ENCODE measurements around the gene AHCYL2.

Gene AHCYL2

GRCh38 chr7:129390314-129390713, 165.5 kb downstream of the AHCYL2 start:
- no peak overlapping the region for H3K4me3 ChIP-seq (ENCODE audit: control insufficient read depth, low read depth, low read length)
- TF ChIP-seq, protein P1, sequence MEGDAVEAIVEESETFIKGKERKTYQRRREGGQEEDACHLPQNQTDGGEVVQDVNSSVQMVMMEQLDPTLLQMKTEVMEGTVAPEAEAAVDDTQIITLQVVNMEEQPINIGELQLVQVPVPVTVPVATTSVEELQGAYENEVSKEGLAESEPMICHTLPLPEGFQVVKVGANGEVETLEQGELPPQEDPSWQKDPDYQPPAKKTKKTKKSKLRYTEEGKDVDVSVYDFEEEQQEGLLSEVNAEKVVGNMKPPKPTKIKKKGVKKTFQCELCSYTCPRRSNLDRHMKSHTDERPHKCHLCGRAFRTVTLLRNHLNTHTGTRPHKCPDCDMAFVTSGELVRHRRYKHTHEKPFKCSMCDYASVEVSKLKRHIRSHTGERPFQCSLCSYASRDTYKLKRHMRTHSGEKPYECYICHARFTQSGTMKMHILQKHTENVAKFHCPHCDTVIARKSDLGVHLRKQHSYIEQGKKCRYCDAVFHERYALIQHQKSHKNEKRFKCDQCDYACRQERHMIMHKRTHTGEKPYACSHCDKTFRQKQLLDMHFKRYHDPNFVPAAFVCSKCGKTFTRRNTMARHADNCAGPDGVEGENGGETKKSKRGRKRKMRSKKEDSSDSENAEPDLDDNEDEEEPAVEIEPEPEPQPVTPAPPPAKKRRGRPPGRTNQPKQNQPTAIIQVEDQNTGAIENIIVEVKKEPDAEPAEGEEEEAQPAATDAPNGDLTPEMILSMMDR (IDR thresholded peaks at IDR 0.05; ENCODE audit: control insufficient read depth, insufficient read depth, low read depth, low read length, missing control alignments) = no peak
- no peak for DNase-seq (ENCODE audit: low read depth)

- H3K4me3 ChIP-seq (ENCODE audit: control insufficient read depth, low read depth, low read length) = no peak overlapping the region
- TF ChIP-seq, protein P1 (IDR thresholded peaks at IDR 0.05; ENCODE audit: control insufficient read depth, insufficient read depth, low read depth, low read length, missing control alignments) = no peak
- no peak for DNase-seq (ENCODE audit: low read depth)
These were observed 166.8 kb downstream of the AHCYL2 start for GRCh38 chr7:129391546-129392171.

GRCh38 chr7:129393255-129393654, 168.4 kb downstream of the AHCYL2 start:
- H3K4me3 ChIP-seq (ENCODE audit: control insufficient read depth, low read depth, low read length) = no peak overlapping the region
- TF ChIP-seq, protein P1 (IDR thresholded peaks at IDR 0.05; ENCODE audit: control insufficient read depth, insufficient read depth, low read depth, low read length, missing control alignments) = no peak
- no peak for DNase-seq (ENCODE audit: low read depth)

DNA sequence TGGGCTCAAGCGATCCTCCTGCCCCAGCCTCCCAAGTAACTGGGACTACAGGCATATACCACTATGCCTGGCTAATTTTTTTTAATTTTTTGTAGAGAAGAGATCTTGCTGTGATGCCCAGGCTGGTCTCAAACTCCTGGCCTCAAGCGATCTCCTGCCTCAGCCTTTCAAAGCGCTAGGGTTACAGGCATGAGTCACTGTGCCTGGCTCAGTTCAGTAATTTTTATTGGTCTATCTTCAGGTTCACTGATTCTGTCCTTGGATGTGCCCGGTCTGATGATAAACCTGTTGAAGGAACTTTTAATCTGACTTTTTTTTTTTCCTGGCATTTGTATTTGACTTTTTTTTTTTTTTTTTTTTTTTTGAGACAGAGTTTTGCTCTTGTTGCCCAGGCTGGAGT, 169.3 kb downstream of the AHCYL2 start:
- TF ChIP-seq, protein P1 (IDR thresholded peaks at IDR 0.05; ENCODE audit: control insufficient read depth, insufficient read depth, low read depth, low read length, missing control alignments) = no peak
- DNase-seq (ENCODE audit: low read depth) = no peak

DNA sequence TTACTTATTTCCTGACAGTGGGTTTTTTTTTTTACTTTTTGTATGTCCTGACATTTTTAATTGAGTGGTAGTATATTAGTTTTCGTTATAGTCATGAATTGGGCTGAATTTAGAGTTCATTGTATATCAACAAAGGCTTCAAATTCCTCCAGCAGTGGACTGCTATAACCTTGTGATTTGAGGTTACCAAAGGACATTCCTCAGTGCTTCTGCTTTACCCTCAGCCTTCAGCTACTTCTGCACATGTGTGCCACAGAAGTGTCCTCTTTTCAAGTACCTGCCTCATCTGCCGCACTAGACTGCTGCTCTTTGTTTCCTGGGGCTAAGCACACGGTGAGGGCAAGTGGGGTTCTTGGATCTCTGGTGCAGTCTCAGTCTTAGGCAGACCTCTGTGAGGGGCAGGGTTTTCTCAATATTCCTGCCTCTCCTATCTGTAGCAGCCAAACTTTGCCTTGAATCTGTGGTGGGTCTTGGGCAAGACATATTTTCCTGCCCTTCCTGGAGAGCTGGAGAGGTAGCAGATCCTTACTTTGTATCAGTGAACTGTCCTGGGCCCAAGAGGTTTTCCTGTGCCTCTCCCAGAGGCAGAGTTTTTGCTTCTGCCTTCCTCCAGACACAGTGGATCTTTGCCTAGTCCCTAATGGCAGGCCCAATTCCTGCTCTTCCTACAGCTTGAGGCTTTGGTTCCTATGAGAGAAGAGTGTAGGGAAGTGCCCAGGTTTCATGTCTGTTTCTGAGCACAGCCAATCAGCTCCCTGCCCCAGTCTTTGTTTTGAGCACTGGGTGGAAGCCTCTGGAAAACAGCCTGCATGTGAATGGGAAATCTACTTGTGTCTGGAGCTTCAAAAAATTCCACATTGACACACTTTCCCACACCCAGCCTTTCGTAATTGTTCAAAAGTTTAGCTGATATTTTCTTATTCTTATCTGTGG, 170.4 kb downstream of the AHCYL2 start:
- no peak for DNase-seq (ENCODE audit: low read depth)
- H3K4me3 ChIP-seq (ENCODE audit: control insufficient read depth, low read depth, low read length) = no peak overlapping the region
- TF ChIP-seq, protein P1 (IDR thresholded peaks at IDR 0.05; ENCODE audit: control insufficient read depth, insufficient read depth, low read depth, low read length, missing control alignments) = no peak

More for the DNA sequence above, 169.3 kb downstream of the AHCYL2 start:
- no peak overlapping the region for H3K4me3 ChIP-seq (ENCODE audit: control insufficient read depth, low read depth, low read length)

DNA sequence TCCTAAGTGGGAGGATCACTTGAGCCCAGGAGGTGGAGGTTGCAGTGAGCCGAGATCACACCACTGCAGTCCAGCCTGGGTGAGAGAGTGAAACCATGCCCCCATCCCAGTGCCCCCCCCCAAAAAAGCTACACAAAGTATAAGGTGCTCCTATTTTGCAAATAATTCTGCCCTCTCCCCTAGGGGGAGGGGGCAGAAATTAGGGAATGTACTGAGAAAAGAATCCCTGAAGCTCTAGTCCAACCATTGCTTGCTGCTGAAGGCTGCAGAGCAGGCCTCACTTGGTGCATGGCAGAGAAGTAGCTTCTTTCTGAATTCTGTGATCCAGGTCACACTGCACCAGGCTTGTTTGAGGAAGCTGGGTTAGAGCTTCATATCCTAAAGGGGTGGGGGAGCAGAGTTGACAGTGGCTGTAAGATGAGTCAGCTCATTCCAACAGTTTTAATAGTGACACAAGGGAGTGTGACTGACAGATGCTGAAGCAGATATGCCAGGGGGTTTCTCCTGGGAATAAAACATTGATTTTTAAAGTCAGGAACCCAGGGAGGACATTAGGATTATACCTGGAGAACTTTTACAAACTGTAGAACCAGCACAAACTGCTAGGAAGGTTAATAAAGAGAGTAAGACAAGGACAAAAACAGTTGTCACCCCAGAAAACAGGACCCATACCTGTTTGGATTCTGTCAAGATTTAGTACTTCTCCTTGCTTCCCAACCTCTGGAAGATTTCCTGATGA, 176.6 kb downstream of the AHCYL2 start:
- H3K4me3 ChIP-seq (ENCODE audit: control insufficient read depth, low read depth, low read length) = no peak overlapping the region
- TF ChIP-seq, protein P1 (IDR thresholded peaks at IDR 0.05; ENCODE audit: control insufficient read depth, insufficient read depth, low read depth, low read length, missing control alignments) = no peak
- no peak for DNase-seq (ENCODE audit: low read depth)
